GM23338 (cell line): Measurements from ENCODE around the gene TNS1. TPM values are rescaled to one million over a fixed set of nuclear protein-coding genes. Genes with fewer than 3 reads are reported as not detected.
A peak's percentile ranks its signal among the peaks of the same experiment; 100 is the strongest.

Experiments
- ATAC-seq: fragments of 200-7000 bp; cut with Tn5 transposase; 3 replicates; pipeline ENCODE4 v1.9.1; 2020
- DNase-seq: peaks from one replicate; pipeline ENCODE4 v3.0.0-alpha.2; 2015; ENCODE audit warnings: low spot score
- H2AFZ ChIP-seq: fragments of 200-600 bp; sonication (generic); 2 replicates; pipeline ENCODE4 v1.8.0; 2016; ENCODE audit warnings: antibody characterized with exemption, mild to moderate bottlenecking, moderate library complexity
- H3F3A ChIP-seq: fragments of 200-600 bp; sonication (generic); replicated peaks from 2 replicates; pipeline ENCODE4 v1.8.0; 2017; ENCODE audit warnings: antibody characterized with exemption, mixed run types, low read depth
- H3K27ac ChIP-seq: fragments of 200-600 bp; sonication (generic); 2 replicates; pipeline ENCODE4 v1.6.1; 2016; ENCODE audit warnings: low read depth
- H3K27me3 ChIP-seq: fragments of 200-600 bp; sonication (generic); 2 replicates; pipeline ENCODE4 v1.8.0; 2016; ENCODE audit warnings: mild to moderate bottlenecking, mixed run types, moderate library complexity; ENCODE audit not compliant: insufficient read depth
- H3K36me3 ChIP-seq: fragments of 200-600 bp; sonication (generic); 2 replicates; pipeline ENCODE4 v1.8.0; 2016; ENCODE audit warnings: mild to moderate bottlenecking; ENCODE audit not compliant: insufficient read depth
- H3K4me1 ChIP-seq: fragments of 200-600 bp; sonication (generic); 2 replicates; pipeline ENCODE4 v1.8.0; 2016; ENCODE audit warnings: mild to moderate bottlenecking, moderate library complexity; ENCODE audit not compliant: insufficient read depth
- H3K4me2 ChIP-seq: fragments of 200-600 bp; sonication (generic); 2 replicates; pipeline ENCODE4 v1.7.1; 2017; ENCODE audit warnings: mixed run types
- H3K4me3 ChIP-seq: fragments of 200-600 bp; sonication (generic); 2 replicates; pipeline ENCODE4 v1.6.1; 2016; ENCODE audit warnings: mixed run types
- H3K79me2 ChIP-seq: fragments of 200-600 bp; sonication (generic); replicated peaks from 2 replicates; pipeline ENCODE4 v1.8.0; 2017; ENCODE audit warnings: mild to moderate bottlenecking; ENCODE audit not compliant: insufficient read depth
- H3K9me2 ChIP-seq: fragments of 200-600 bp; sonication (generic); 2 replicates; pipeline ENCODE4 v1.8.0; 2017; ENCODE audit not compliant: insufficient read depth
- H4K20me1 ChIP-seq: fragments of 200-600 bp; sonication (generic); replicated peaks from 2 replicates; pipeline ENCODE4 v1.8.0; 2017; ENCODE audit warnings: mild to moderate bottlenecking; ENCODE audit not compliant: insufficient read depth
- H3K27ac Mint-ChIP-seq: 2 replicates; pipeline ENCODE4 v1.8.0; 2020; ENCODE audit warnings: inconsistent platforms, mild to moderate bottlenecking, moderate library complexity, mixed read lengths
- H3K27me3 Mint-ChIP-seq: 3 replicates; pipeline ENCODE4 v1.8.0; 2022; ENCODE audit warnings: low read depth, mild to moderate bottlenecking, moderate library complexity, mixed read lengths, inconsistent platforms; ENCODE audit not compliant: insufficient read depth, poor library complexity
- H3K36me3 Mint-ChIP-seq: 3 replicates; pipeline ENCODE4 v1.8.0; 2021; ENCODE audit warnings: low read depth, mild to moderate bottlenecking, inconsistent platforms, moderate library complexity, mixed read lengths
- H3K4me1 Mint-ChIP-seq: 3 replicates; pipeline ENCODE4 v1.8.0; 2020; ENCODE audit warnings: mild to moderate bottlenecking, inconsistent platforms, mixed read lengths
- H3K4me3 Mint-ChIP-seq: 3 replicates; pipeline ENCODE4 v1.8.0; 2021; ENCODE audit warnings: moderate library complexity, mild to moderate bottlenecking, inconsistent platforms, mixed read lengths
- H3K9me3 Mint-ChIP-seq: 3 replicates; pipeline ENCODE4 v1.8.0; 2020; ENCODE audit warnings: moderate library complexity, mild to moderate bottlenecking, inconsistent platforms, mixed read lengths
- CREB1 ChIP-seq: fragments of 250-450 bp; sonication (Bioruptor Pico); IDR thresholded peaks from 2 replicates; pipeline ENCODE4 v1.5.0; 2020; ENCODE audit warnings: low read depth, mild to moderate bottlenecking, moderate library complexity
- EZH2 ChIP-seq: fragments of 200-600 bp; sonication (generic); IDR thresholded peaks from one replicate; pipeline ENCODE4 v1.8.0; 2017; ENCODE audit warnings: antibody characterized with exemption, mild to moderate bottlenecking, low read depth; ENCODE audit not compliant: unreplicated experiment
- EZH2phosphoT487 ChIP-seq: fragments of 200-600 bp; sonication (generic); IDR thresholded peaks from one replicate; pipeline ENCODE4 v1.8.1; 2018; ENCODE audit warnings: antibody characterized with exemption; ENCODE audit not compliant: unreplicated experiment
- NANOG ChIP-seq: IDR thresholded peaks from 2 replicates; pipeline ENCODE4 v1.6.1; 2016; ENCODE audit warnings: antibody characterized with exemption, borderline replicate concordance
- polyA plus RNA-seq: library from polyadenylated mRNA; unstranded; fragments of >200 nt; fragmentation: Nextera tagmentation; extraction: Ambion mirVana; gene quantifications from 2 replicates; pipeline ENCODE4 v1.2.1, GENCODE V29; 2016
- total RNA-seq: library from RNA; depleted of rRNA; stranded (reverse); fragments of >200 nt; shearing (Covaris generic); gene quantifications from 2 replicates; pipeline ENCODE4 v1.2.3, GENCODE V29; 2014
- TF ChIP-seq, protein P1 (sequence below), 2 experiments: fragments of 200-600 bp in 1 of 2; sonication (generic) in 1 of 2; conservative IDR thresholded peaks; 2 replicates each; pipeline versions ENCODE4 v1.5.1 to v1.6.1; 2016 to 2017; ENCODE audit warnings: antibody characterized with exemption in 2 of 2, low read depth in 2 of 2, mild to moderate bottlenecking in 2 of 2, moderate library complexity in 1 of 2

The TNS1 gene
- total and polyA plus RNA-seq, 2 experiments from 2014 or later, result 2.0 to 7.4 TPM

DNA sequence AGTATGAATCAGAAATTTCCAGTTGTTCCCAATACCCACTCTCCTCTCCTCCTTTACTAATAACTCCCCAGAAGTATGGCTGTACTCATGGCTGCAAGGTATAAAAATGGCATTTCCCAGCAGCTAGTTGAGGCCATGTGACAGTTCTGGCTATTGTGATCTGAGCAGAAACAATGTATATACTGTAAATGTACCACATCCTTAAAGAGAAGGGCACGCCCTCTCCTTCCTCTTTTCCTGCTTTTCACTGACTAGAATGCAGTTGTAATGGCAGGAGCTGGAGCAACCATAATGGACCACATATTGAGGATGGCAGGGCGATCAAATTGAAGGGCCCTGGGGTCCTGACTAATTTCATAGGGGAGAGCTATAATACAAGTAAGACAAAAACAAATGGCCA, 211.2 kb downstream of the TNS1 start:
- Mint-ChIP-seq H3K36me3 (peaks cover 6% of the 10 kb centered on the region; the same call in 2 of the 3 replicates), H3K27me3 (peaks cover 13% of the 10 kb centered on the region), H3K4me1 (peaks cover 12% of the 10 kb centered on the region), H3K27ac (no peak overlapping the region), H3K9me3 (peaks cover 17% of the 10 kb centered on the region), H3K4me3 (no peak overlapping the region)
- Histone ChIP-seq H3F3A (no peaks in the 10 kb centered on the region), H3K4me3 (no peak overlapping the region), H2AFZ (no peak overlapping the region), H3K27me3 (no peaks in the 10 kb centered on the region), H3K4me2 (no peak overlapping the region), H3K27ac (no peak overlapping the region), H4K20me1 (no peaks in the 10 kb centered on the region), H3K36me3 (no peaks in the 10 kb centered on the region), H3K4me1 (no peaks in the 10 kb centered on the region), H3K79me2 (no peaks in the 10 kb centered on the region), H3K9me2 (no peaks in the 10 kb centered on the region)
- no peak for DNase-seq
- no peak for ATAC-seq
- TF ChIP-seq CREB1, result no peak
- TF ChIP-seq NANOG, result no peak

DNA sequence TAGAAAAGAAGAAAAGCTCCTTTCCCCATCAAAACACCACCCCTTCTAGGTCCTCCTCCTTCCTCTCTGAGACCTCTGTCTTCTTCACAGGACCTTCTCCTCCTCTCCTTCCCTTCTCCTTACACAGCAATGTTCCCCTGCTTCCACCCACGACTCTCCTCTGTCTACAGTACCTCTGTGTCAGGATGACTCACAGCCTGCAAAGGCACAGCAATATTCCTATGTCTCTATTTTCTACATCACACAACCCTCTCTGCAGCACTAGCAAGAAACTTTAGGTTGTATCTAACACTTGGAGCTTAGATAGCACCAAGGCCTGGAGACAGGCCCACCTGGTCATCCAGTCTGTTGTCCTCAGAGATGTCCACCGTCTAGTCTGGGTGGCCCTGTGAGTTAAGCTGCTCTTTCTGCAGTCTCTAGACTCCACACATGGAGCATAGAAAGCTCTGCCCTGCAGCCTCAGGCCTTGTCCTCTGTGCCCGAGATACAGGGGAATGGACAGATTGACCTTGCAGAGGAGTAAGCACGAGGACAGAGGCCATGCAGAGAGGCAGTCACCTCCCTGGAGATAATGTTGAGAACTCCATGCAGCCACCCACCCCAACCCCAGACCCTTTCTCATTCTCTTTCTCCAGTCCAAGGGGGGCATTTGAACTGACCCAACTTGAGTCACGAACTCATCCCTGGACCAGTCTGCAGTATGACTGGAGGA, 212.0 kb downstream of the TNS1 start:
- peaks cover 6% of the 10 kb centered on the region; the same call in 2 of the 3 replicates for H3K36me3 Mint-ChIP-seq
- no peak for ATAC-seq
- Histone ChIP-seq H3K79me2 (no peaks in the 10 kb centered on the region), H4K20me1 (no peaks in the 10 kb centered on the region), H3K27me3 (no peaks in the 10 kb centered on the region), H3K9me2 (no peaks in the 10 kb centered on the region), H3K4me3 (no peak overlapping the region), H3F3A (no peaks in the 10 kb centered on the region), H2AFZ (0 out of 2 replicates have a peak overlapping the region, but pooled peaks have one; percentile 14), H3K36me3 (no peaks in the 10 kb centered on the region), H3K4me2 (no peak overlapping the region), H3K4me1 (no peaks in the 10 kb centered on the region), H3K27ac (no peak overlapping the region)
- no peak overlapping the region for H3K27ac Mint-ChIP-seq
- TF ChIP-seq EZH2, result no peak
- H3K4me3 Mint-ChIP-seq, result no peak overlapping the region
- peaks cover 13% of the 10 kb centered on the region for H3K27me3 Mint-ChIP-seq
- H3K4me1 Mint-ChIP-seq, result peaks cover 12% of the 10 kb centered on the region
- DNase-seq, result no peak
- peaks cover 20% of the 10 kb centered on the region for H3K9me3 Mint-ChIP-seq

DNA sequence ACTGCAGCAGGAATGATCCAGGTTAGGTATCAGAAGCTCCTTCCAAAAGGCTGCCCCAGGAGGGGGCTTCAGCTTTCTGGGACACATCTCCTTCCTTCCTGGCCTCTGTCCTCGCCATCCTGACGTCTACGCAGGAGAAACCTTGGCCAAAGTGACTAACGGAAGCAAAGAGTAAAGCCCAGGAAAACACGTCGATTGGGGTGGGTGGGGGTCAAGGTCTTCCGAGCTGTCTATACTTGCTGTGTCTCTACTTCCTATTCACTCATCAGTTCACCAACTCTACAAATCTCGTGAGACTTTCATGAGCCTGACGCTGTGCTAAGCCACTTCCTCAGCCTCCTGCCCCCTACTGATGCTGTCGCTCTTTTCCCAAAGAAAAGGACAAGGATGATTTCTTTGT, 212.6 kb downstream of the TNS1 start:
- no peak overlapping the region for H3K27ac ChIP-seq
- H3K36me3 ChIP-seq, result no peaks in the 10 kb centered on the region
- H3K27me3 ChIP-seq, result no peaks in the 10 kb centered on the region
- Mint-ChIP-seq H3K27ac (no peak overlapping the region), H3K4me3 (peak overlapping the region; percentile 68), H3K27me3 (peaks cover 13% of the 10 kb centered on the region), H3K9me3 (peaks cover 20% of the 10 kb centered on the region), H3K36me3 (peaks cover 6% of the 10 kb centered on the region; the same call in 2 of the 3 replicates), H3K4me1 (peaks cover 12% of the 10 kb centered on the region)
- no peaks in the 10 kb centered on the region for H3K9me2 ChIP-seq
- no peaks in the 10 kb centered on the region; the same call in 1 of the 2 replicates for H3K4me1 ChIP-seq
- H2AFZ ChIP-seq, result peak overlapping the region; percentile 97; the same call in 1 of the 2 replicates
- no peak for TF ChIP-seq EZH2phosphoT487
- TF ChIP-seq, protein P1, sequence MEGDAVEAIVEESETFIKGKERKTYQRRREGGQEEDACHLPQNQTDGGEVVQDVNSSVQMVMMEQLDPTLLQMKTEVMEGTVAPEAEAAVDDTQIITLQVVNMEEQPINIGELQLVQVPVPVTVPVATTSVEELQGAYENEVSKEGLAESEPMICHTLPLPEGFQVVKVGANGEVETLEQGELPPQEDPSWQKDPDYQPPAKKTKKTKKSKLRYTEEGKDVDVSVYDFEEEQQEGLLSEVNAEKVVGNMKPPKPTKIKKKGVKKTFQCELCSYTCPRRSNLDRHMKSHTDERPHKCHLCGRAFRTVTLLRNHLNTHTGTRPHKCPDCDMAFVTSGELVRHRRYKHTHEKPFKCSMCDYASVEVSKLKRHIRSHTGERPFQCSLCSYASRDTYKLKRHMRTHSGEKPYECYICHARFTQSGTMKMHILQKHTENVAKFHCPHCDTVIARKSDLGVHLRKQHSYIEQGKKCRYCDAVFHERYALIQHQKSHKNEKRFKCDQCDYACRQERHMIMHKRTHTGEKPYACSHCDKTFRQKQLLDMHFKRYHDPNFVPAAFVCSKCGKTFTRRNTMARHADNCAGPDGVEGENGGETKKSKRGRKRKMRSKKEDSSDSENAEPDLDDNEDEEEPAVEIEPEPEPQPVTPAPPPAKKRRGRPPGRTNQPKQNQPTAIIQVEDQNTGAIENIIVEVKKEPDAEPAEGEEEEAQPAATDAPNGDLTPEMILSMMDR (conservative IDR thresholded peaks at IDR 0.05; ENCODE audit: low read depth in 2 of 2), result 0 out of 4 replicates have a peak, but pooled peaks of 1 of the 2 experiments have one; percentile 7
- H3K4me3 ChIP-seq, result peak overlapping the region; percentile 59; the same call in 1 of the 2 replicates
- H4K20me1 ChIP-seq, result no peaks in the 10 kb centered on the region
- ATAC-seq, result peak; percentile 8; the same call in 2 of the 3 replicates
- no peaks in the 10 kb centered on the region for H3F3A ChIP-seq
- DNase-seq, result peak; percentile 41
- H3K4me2 ChIP-seq, result peak overlapping the region; percentile 92
- no peaks in the 10 kb centered on the region for H3K79me2 ChIP-seq
